ENCODE results near the gene SNCAIP.

DNA sequence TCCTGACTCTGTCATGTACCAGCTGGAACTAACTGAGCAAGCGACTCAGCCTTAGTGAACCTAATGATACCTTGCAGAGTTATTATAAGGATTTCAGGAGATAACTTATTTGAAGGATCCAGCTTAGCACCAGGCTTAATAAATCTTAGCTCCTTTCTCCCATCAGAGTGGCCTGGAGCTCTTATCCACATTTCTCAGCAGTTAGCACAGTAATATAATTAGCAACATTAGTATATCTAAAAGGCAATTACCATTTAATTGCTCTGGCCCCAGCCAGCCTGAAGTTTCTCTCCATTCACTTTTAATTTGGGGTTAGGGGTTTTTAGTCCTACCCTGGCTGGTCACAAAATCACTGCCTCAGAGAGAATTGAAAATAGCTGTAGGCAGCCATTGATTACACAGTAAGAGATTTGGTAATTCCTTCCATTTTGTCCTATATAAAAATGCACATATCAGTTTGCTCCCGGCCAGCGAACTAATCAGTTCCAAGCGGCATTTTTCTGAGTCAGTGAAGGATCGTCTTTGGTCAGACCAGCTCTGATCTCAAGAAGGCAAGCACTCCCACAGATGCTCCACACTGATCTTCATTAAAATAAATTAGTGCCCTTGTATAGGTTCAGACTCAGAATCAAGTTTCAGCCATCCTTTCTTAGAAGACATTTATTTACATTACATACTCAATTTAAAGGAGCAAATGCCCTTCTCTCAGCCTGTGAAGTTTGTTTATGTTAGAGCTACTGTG lies 56.6 kb downstream of the SNCAIP start:
- TF ChIP-seq POLR2AphosphoS5 (IDR thresholded peaks at IDR 0.05; ENCODE audit: low read depth) (no peak), JUNB (IDR thresholded peaks at IDR 0.05; ENCODE audit: unreplicated experiment) (no peak), CTCF (conservative IDR thresholded peaks at IDR 0.05; ENCODE audit: low read depth in 2 of 2) (no peak), ETS1 (IDR thresholded peaks at IDR 0.05) (no peak), EZH2 (IDR thresholded peaks at IDR 0.05; ENCODE audit: low read depth, unreplicated experiment) (no peak), NANOG (IDR thresholded peaks at IDR 0.05; ENCODE audit: borderline replicate concordance) (no peak), CREB1 (CRISPR knock-in tag; IDR thresholded peaks at IDR 0.05; ENCODE audit: low read depth) (no peak), EZH2phosphoT487 (IDR thresholded peaks at IDR 0.05; ENCODE audit: unreplicated experiment) (no peak), ZNF331 (CRISPR knock-in tag; IDR thresholded peaks at IDR 0.05; ENCODE audit: low read depth) (no peak)

All from GM23338 (cell line).